Uterus (tissue), 4 donors: ENCODE measurements around the gene UGT2B17. TPM values are rescaled to one million over a fixed set of nuclear protein-coding genes. Genes with fewer than 3 reads are reported as not detected.

Experiments used
- DNase-seq, 2 donors: peaks; one replicate each; pipeline ENCODE4 v3.0.0-alpha.2; 2019 to 2020
- H3K27ac ChIP-seq, 2 donors: fragments of 200-600 bp; sonication (generic); 1 replicate in 1 of 2; 2 replicates in 1 of 2; pipeline ENCODE4 v1.5.1; 2016 to 2018
- H3K27me3 ChIP-seq, 2 donors: fragments of 200-600 bp; sonication (generic); one replicate each; pipeline ENCODE4 v1.5.1; 2018 to 2019; ENCODE audit warnings: control low read depth in 1 of 2
- H3K36me3 ChIP-seq, 2 donors: fragments of 200-600 bp; sonication (generic); one replicate each; pipeline ENCODE4 v1.5.1; 2019; ENCODE audit warnings: control low read depth in 1 of 2
- H3K4me1 ChIP-seq, 2 donors: fragments of 200-600 bp; sonication (generic); one replicate each; pipeline ENCODE4 v1.5.1; 2018 to 2019; ENCODE audit warnings: control low read depth in 1 of 2
- H3K4me3 ChIP-seq, 2 donors: fragments of 200-600 bp; sonication (generic); 1 replicate in 1 of 2; 2 replicates in 1 of 2; pipeline ENCODE4 v1.5.1; 2018 to 2019; ENCODE audit warnings: mild to moderate bottlenecking in 1 of 2
- H3K9me3 ChIP-seq, 2 donors: fragments of 200-600 bp; sonication (generic); one replicate each; pipeline ENCODE4 v1.5.1; 2019; ENCODE audit warnings: control low read depth in 1 of 2
- CTCF ChIP-seq, 4 experiments: fragments of 200-600 bp in 2 of 4; fragments of 450-650 bp in 2 of 4; sonication (generic) in 2 of 4; IDR thresholded peaks; one replicate each; pipeline ENCODE4 v1.5.1; 2016 to 2019; ENCODE audit warnings: antibody characterized with exemption in 4 of 4, mild to moderate bottlenecking in 2 of 4, moderate library complexity in 1 of 4
- POLR2A ChIP-seq, 2 donors: fragments of 450-650 bp; IDR thresholded peaks; one replicate each; pipeline ENCODE4 v1.6.1; 2016; ENCODE audit warnings: antibody characterized with exemption in 2 of 2, mild to moderate bottlenecking in 1 of 2, moderate library complexity in 1 of 2
- intact Hi-C: fragments of 100-400 bp; cut with DNase I; formaldehyde crosslinking; loops from one replicate; pipeline ENCODE4 v1.15.1; 2023; ENCODE audit warnings: low total_unique reads
- total RNA-seq, 4 donors: library from RNA; depleted of rRNA in 3 of 4; stranded (reverse); fragments of >200 nt in 3 of 4; gene quantifications; one replicate each; pipeline versions ENCODE4 v1.1.0 to v1.2.4, GENCODE V29; 2014 to 2023
- donor health status: DM: yes; HTN: yes; CAD: no.

The UGT2B17 gene
- total RNA-seq, 4 donors from 2014 or later, result 1.2 TPM; not detected in 3

DNA sequence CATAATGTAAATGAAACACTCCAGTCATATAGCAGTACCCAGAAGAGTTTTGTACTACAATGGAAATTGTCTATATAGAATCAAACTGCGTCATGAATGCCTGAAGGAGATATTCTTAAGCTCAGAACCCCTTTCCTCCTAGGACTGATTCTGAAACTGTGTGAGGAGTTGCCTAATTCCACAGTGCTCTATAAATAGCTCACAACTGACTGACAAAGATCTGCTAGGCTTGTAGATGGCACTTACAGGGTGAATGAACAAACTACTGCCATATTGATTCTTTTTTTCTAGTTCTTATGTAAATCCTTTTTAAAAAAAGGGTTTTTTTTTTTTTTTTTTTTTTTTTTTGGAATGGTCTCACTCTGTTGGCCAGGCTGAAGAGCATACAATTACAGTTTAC, 30.1 kb upstream of the UGT2B17 start:
- Histone ChIP-seq H3K9me3 (no peaks in the 10 kb centered on the region), H3K27me3 (no peaks in the 10 kb centered on the region), H3K4me3 (no peak overlapping the region), H3K27ac (no peak overlapping the region), H3K36me3 (no peaks in the 10 kb centered on the region), H3K4me1 (no peaks in the 10 kb centered on the region)
- no peak for TF ChIP-seq CTCF (IDR thresholded peaks at IDR 0.05)
- no peak for TF ChIP-seq POLR2A (IDR thresholded peaks at IDR 0.05)
- no peak for DNase-seq
- intact Hi-C loops, result no loop called here

DNA sequence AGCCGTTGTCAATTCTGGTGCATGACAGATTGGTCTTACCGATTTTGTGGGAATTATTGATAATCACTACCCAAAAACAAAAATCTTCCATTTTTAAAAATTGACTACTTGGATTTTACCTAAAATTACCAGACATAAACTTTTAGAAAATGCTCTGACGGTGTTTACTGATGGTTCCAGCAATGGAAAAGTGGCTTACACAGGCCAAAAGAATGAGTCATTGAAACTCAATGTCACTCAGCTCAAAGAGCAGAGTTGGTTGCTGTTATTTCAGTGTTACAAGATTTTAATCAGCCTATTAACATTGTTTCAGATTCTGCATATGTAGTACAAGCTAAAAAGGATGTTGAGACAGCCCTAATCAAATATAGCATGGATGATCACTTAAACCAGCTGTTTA, 23.0 kb upstream of the UGT2B17 start:
- no peak overlapping the region for H3K27ac ChIP-seq
- H3K4me1 ChIP-seq, result no peaks in the 10 kb centered on the region
- H3K9me3 ChIP-seq, result no peaks in the 10 kb centered on the region
- H3K4me3 ChIP-seq, result no peak overlapping the region
- H3K36me3 ChIP-seq, result no peaks in the 10 kb centered on the region
- DNase-seq, result no peak
- intact Hi-C loops, result no loop called here
- no peak for TF ChIP-seq POLR2A (IDR thresholded peaks at IDR 0.05)
- no peak for TF ChIP-seq CTCF (IDR thresholded peaks at IDR 0.05)
- H3K27me3 ChIP-seq, result no peaks in the 10 kb centered on the region

DNA sequence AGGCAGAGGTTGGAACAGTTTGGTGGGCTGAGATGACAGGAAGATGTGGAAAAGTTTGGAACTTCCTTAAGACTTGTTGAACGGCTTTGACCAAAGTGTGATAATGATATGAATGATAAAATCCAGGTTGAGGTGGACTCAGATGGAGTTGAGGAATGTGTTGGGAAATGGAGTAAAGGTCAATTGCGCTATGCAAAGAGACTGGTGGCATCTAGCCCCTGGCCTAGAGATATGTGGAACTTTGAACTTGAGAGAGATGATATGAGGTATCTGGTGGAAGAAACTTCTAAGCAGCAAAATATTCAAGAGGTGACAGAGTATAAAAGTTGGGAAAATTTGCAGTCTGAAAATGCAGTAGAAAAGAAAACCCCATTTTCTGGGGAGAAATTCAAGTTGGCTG, 21.4 kb upstream of the UGT2B17 start:
- H3K9me3 ChIP-seq, result no peaks in the 10 kb centered on the region
- no peak for TF ChIP-seq POLR2A (IDR thresholded peaks at IDR 0.05)
- no peak for TF ChIP-seq CTCF (IDR thresholded peaks at IDR 0.05)
- intact Hi-C loops, result no loop called here
- H3K4me1 ChIP-seq, result no peaks in the 10 kb centered on the region
- no peaks in the 10 kb centered on the region for H3K27me3 ChIP-seq
- no peak overlapping the region for H3K4me3 ChIP-seq
- DNase-seq, result no peak
- no peaks in the 10 kb centered on the region for H3K36me3 ChIP-seq
- no peak overlapping the region for H3K27ac ChIP-seq

DNA sequence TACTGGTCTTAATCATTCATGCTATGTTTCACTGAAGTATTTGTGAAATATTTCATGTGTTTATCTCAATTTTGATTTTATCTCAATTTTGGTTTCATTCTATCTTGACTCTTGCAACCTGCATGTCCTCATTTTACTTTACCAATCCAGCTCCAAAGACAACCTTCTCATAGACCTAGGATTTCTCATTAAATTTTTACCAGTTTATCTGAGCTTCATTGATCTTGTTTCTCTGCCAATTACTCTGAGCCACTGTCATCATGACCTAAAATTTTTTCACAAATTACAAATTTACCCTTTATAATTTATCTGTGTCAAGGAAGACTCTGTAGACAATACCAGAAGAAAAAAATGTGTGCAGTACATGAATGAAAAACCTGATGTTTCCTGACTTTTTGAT, 18.6 kb upstream of the UGT2B17 start:
- Histone ChIP-seq H3K36me3 (no peaks in the 10 kb centered on the region), H3K27me3 (no peaks in the 10 kb centered on the region), H3K4me3 (no peak overlapping the region), H3K4me1 (no peaks in the 10 kb centered on the region), H3K9me3 (no peaks in the 10 kb centered on the region), H3K27ac (no peak overlapping the region)
- DNase-seq, result no peak
- TF ChIP-seq CTCF (IDR thresholded peaks at IDR 0.05) (no peak), POLR2A (IDR thresholded peaks at IDR 0.05) (no peak)
- intact Hi-C loops, result no loop called here

- TF ChIP-seq CTCF (IDR thresholded peaks at IDR 0.05) (no peak), POLR2A (IDR thresholded peaks at IDR 0.05) (no peak)
Measured at GRCh38 chr4:68593112-68593511, 17.0 kb upstream of the UGT2B17 start.

More at GRCh38 chr4:68593112-68593511, 17.0 kb upstream of the UGT2B17 start:
- H3K4me1 ChIP-seq, result no peaks in the 10 kb centered on the region
- H3K27ac ChIP-seq, result no peak overlapping the region
- intact Hi-C loops, result no loop called here
- no peaks in the 10 kb centered on the region for H3K36me3 ChIP-seq
- DNase-seq, result no peak
- no peaks in the 10 kb centered on the region for H3K9me3 ChIP-seq
- H3K27me3 ChIP-seq, result no peaks in the 10 kb centered on the region
- no peak overlapping the region for H3K4me3 ChIP-seq
